K562 (cell line): Measurements from ENCODE around the gene SIK3. TPM values are rescaled to one million over a fixed set of nuclear protein-coding genes. Genes with fewer than 3 reads are reported as not detected.

ENCODE experiments used
- ATAC-seq: fragments of 200-7000 bp; cut with Tn5 transposase; 3 replicates; pipeline ENCODE4 v1.9.1; 2020; ENCODE audit warnings: moderate library complexity
- BruUV-seq: library from RNA; stranded (reverse); fragments of 400-500 nt; replicated peaks from 2 replicates; lab custom pipeline; 2021; lab: Mats Ljungman, UMichigan
- CTCF ChIA-PET: fragments of 300-600 bp; formaldehyde crosslinking; extraction: SDS; loops from one replicate; lab custom pipeline; 2021; ENCODE audit warnings: low intra/inter-chr PET ratio; lab: Yijun Ruan, JAX
- POLR2A ChIA-PET: fragments of 300-600, 350-650 bp; sonication (Branson Sonifier 250); formaldehyde crosslinking; extraction: SDS; loops from one replicate; lab custom pipeline; 2021; ENCODE audit warnings: antibody characterized with exemption, inconsistent platforms; lab: Yijun Ruan, JAX
- DNase-seq, 4 experiments: peaks; one replicate each; pipeline versions ENCODE4 v3.0.0 to v3.0.0-alpha.2; 2011 to 2018; ENCODE audit warnings: low spot score in 3 of 4, mixed read lengths in 3 of 4; ENCODE audit errors: extremely low read depth in 1 of 4
- FAIRE-seq: peaks from 2 replicates; lab custom pipeline; 2011; peaks lifted over from hg19 to GRCh38; lab: Jason Lieb, UNC
- H2AFZ ChIP-seq: 2 replicates; pipeline ENCODE4 v1.6.0; 2011; ENCODE audit warnings: low read depth, low read length, control low read depth, inconsistent platforms
- H3K27ac ChIP-seq: fragments of 200-600 bp; 3 replicates; pipeline ENCODE4 v1.8.0; 2011; ENCODE audit warnings: low read depth, mild to moderate bottlenecking, control low read depth, inconsistent platforms, low read length, moderate library complexity, mixed read lengths; ENCODE audit errors: extremely low read depth
- H3K27me3 ChIP-seq, 2 experiments: fragments of 300-600 bp in 1 of 2; 2 replicates in 1 of 2; 3 replicates in 1 of 2; pipeline versions ENCODE4 v1.6.0 to v1.8.0; 2011; ENCODE audit warnings: inconsistent platforms in 2 of 2, low read length in 2 of 2, mild to moderate bottlenecking in 1 of 2, mixed read lengths in 1 of 2, moderate library complexity in 1 of 2; ENCODE audit not compliant: control insufficient read depth in 2 of 2, insufficient read depth in 2 of 2
- H3K36me3 ChIP-seq: fragments of 300-600 bp; 3 replicates; pipeline ENCODE4 v1.8.0; 2011; ENCODE audit warnings: mild to moderate bottlenecking, low read length, inconsistent platforms; ENCODE audit not compliant: control insufficient read depth, insufficient read depth
- H3K4me1 ChIP-seq, 2 experiments: fragments of 200-600 bp in 1 of 2; replicated peaks in 1 of 2; 2 replicates in 1 of 2; 3 replicates in 1 of 2; pipeline versions ENCODE4 v1.5.1 to v1.8.0; 2011; ENCODE audit warnings: inconsistent platforms in 2 of 2, low read length in 2 of 2, mild to moderate bottlenecking in 1 of 2, mixed read lengths in 1 of 2, moderate library complexity in 1 of 2; ENCODE audit not compliant: control insufficient read depth in 2 of 2, insufficient read depth in 2 of 2
- H3K4me2 ChIP-seq: 2 replicates; pipeline ENCODE4 v1.6.1; 2011; ENCODE audit warnings: low read length, control low read depth, inconsistent platforms, mixed read lengths; ENCODE audit not compliant: insufficient read depth
- H3K4me3 ChIP-seq: fragments of 200-600 bp; sonication (generic), shearing (Covaris generic); 2 replicates; pipeline ENCODE4 v1.5.1; 2016; ENCODE audit warnings: control low read depth, inconsistent platforms
- H3K79me2 ChIP-seq: fragments of 200-600 bp; 3 replicates; pipeline ENCODE4 v1.8.0; 2011; ENCODE audit warnings: low read length, inconsistent platforms; ENCODE audit not compliant: control insufficient read depth, insufficient read depth
- H3K9ac ChIP-seq, 2 experiments: 2 replicates each; pipeline versions ENCODE4 v1.6.0 to v1.6.1; 2011; ENCODE audit warnings: low read depth in 2 of 2, low read length in 2 of 2, control low read depth in 1 of 2, inconsistent platforms in 1 of 2, mild to moderate bottlenecking in 1 of 2, mixed read lengths in 1 of 2; ENCODE audit not compliant: insufficient read depth in 1 of 2
- H3K9me1 ChIP-seq: one replicate; pipeline ENCODE4 v1.6.0; 2011; ENCODE audit warnings: inconsistent platforms, mild to moderate bottlenecking, low read length, moderate library complexity; ENCODE audit not compliant: control insufficient read depth, insufficient read depth
- H3K9me3 ChIP-seq: replicated peaks from 2 replicates; pipeline ENCODE4 v1.5.1; 2011; ENCODE audit warnings: low read depth, low read length, inconsistent platforms; ENCODE audit not compliant: control insufficient read depth, insufficient read depth
- H4K20me1 ChIP-seq: replicated peaks from 2 replicates; pipeline ENCODE4 v1.6.1; 2011; ENCODE audit warnings: low read length, inconsistent platforms, mixed read lengths; ENCODE audit not compliant: control insufficient read depth, insufficient read depth
- CREM ChIP-seq: IDR thresholded peaks from 2 replicates; pipeline ENCODE4 v1.6.1; 2014; ENCODE audit warnings: antibody characterized with exemption, low read depth
- GATAD2A ChIP-seq: fragments of 450-650 bp; IDR thresholded peaks from 2 replicates; pipeline ENCODE4 v1.6.1; 2017
- SRSF3 ChIP-seq: fragments of 200-400 bp; formaldehyde crosslinking; IDR thresholded peaks from 2 replicates; pipeline ENCODE4 v1.6.1; 2016; ENCODE audit warnings: mild to moderate bottlenecking, low read length, moderate library complexity; ENCODE audit not compliant: insufficient read depth
- WHSC1 ChIP-seq: IDR thresholded peaks from one replicate; pipeline ENCODE4 v1.6.1; 2012; ENCODE audit warnings: low read length, control low read depth, inconsistent platforms
- WGBS: fragments of 100-300 bp; shearing (Covaris generic); methylation state at CpG from one replicate; pipeline ENCODE4 v1.1.6; 2016; ENCODE audit warnings: low coverage, mixed read lengths; ENCODE audit not compliant: insufficient coverage; ENCODE audit errors: missing lambda C conversion rate; 5-methylcytosine and 5-hydroxymethylcytosine counted together
- in situ Hi-C: fragments of 300-500 bp; cut with MboI; formaldehyde crosslinking; loops from 4 replicates; pipeline ENCODE4 v1.15.0; 2018; ENCODE audit warnings: inconsistent platforms, mixed read lengths
- intact Hi-C: fragments of 100-400 bp; cut with micrococcal nuclease; formaldehyde crosslinking; loops from 2 replicates; pipeline ENCODE4 v1.14.2; 2022
- polyA plus RNA-seq, 8 experiments: library from polyadenylated mRNA; depleted of rRNA in 4 of 8; stranded (reverse) in 5 of 8; unstranded in 3 of 8; fragments of >200 nt; fragmentation: Nextera tagmentation in 2 of 8; fragmentation: Illumina TruSeq in 1 of 8; extraction: Ambion mirVana in 2 of 8; extraction: Trizol in 1 of 8; gene quantifications; 2 replicates each; pipeline versions ENCODE4 v1.2.1 to v1.2.3, GENCODE V29; 2011 to 2014; ENCODE audit warnings: inconsistent platforms in 1 of 8, missing spikeins in 1 of 8
- total RNA-seq, 7 experiments: library from RNA; depleted of rRNA in 6 of 7; stranded (reverse); fragments of >200 nt in 6 of 7; fragmentation: Illumina TruSeq in 2 of 7; extraction: Trizol in 2 of 7; gene quantifications; 2 replicates each; pipeline versions ENCODE4 v1.2.1 to v1.2.3, GENCODE V29; 2011 to 2021; ENCODE audit warnings: low replicate concordance in 1 of 7

The SIK3 gene
- total and polyA plus RNA-seq, 9 of the 15 experiments (the other 6 are each of a cell fraction or from before 2014, with no cell fraction given): 1.6 to 21.6 (median 8.0) TPM

- peaks cover 2% of the 10 kb centered on the region; the same call in 1 of the 3 replicates for H3K36me3 ChIP-seq
- in situ Hi-C loops: no loop called here
- no peaks in the 10 kb centered on the region; a peak in 1 of 5 replicates for H3K27me3 ChIP-seq
- DNase-seq: no peak
- peak overlapping the region; percentile 36; the same call in 1 of the 2 replicates for H2AFZ ChIP-seq
- 14% methylated on average over 6 of the region's 6 CpGs for WGBS
- no peak overlapping the region for H3K9ac ChIP-seq
- ATAC-seq: no peak
- ChIA-PET POLR2A (no interaction called here), CTCF (interaction anchor here (1.3 kb wide), 1 partner anchor 268 kb away, joined by 3 read pairs; no protein-coding TSS in a partner anchor)
- no TSS peak for BruUV-seq
- peaks cover 18 to 32% of the 10 kb centered on the region in 2 experiments; a peak in 4 of 5 replicates for H3K4me1 ChIP-seq
- no peaks in the 10 kb centered on the region for H3K9me1 ChIP-seq
- H3K4me2 ChIP-seq: no peak overlapping the region
- no peak overlapping the region for H3K27ac ChIP-seq
- TF ChIP-seq CREM (peak; percentile 10; the same call in 1 of the 2 replicates), SRSF3 (no peak), GATAD2A (no peak), WHSC1 (no peak)
- H3K79me2 ChIP-seq: no peaks in the 10 kb centered on the region
- no peaks in the 10 kb centered on the region for H3K9me3 ChIP-seq
- H4K20me1 ChIP-seq: no peaks in the 10 kb centered on the region
- no peak overlapping the region for H3K4me3 ChIP-seq
- no peak for FAIRE-seq
- intact Hi-C loops: loop anchor here (10.0 kb wide), 1 partner anchor 104 kb away; no protein-coding TSS in a partner anchor
These were observed 259.7 kb downstream of the SIK3 start for GRCh38 chr11:116838321-116839084.
